H1 (cell line): ENCODE data around the gene PSMD3. TPM values are rescaled to one million over a fixed set of nuclear protein-coding genes. Genes with fewer than 3 reads are reported as not detected.

Experiments
- CTCF ChIA-PET: fragments of 300-600 bp; sonication (Branson Sonifier 250); formaldehyde crosslinking; loops from one replicate; lab custom pipeline; 2021; ENCODE audit not compliant: partially characterized antibody; lab: Charles Lee
- POLR2A ChIA-PET: fragments of 300-600 bp; sonication (Branson Sonifier 250); formaldehyde crosslinking; loops from one replicate; lab custom pipeline; 2021; ENCODE audit warnings: inconsistent platforms; ENCODE audit not compliant: partially characterized antibody; lab: Charles Lee
- DNase-seq, 2 experiments: peaks; one replicate each; pipeline versions ENCODE4 v3.0.0 to v3.0.0-alpha.2; 2010 to 2022; ENCODE audit warnings: low spot score in 2 of 2, low read depth in 1 of 2, mixed read lengths in 1 of 2
- FAIRE-seq: peaks from 2 replicates; lab custom pipeline; 2011; peaks lifted over from hg19 to GRCh38; lab: Jason Lieb, UNC
- H2AFZ ChIP-seq: 2 replicates; pipeline ENCODE4 v1.8.1; 2012; ENCODE audit warnings: low read length, inconsistent platforms
- H2AK5ac ChIP-seq: 2 replicates; pipeline ENCODE4 v1.6.1; 2013; ENCODE audit warnings: low read depth, low read length
- H2BK120ac ChIP-seq: replicated peaks from 2 replicates; pipeline ENCODE3; 2013; ENCODE audit warnings: low read depth, low read length, inconsistent platforms
- H2BK12ac ChIP-seq: 2 replicates; pipeline ENCODE4 v1.6.1; 2013; ENCODE audit warnings: low read depth, low read length
- H2BK15ac ChIP-seq: 2 replicates; pipeline ENCODE4 v1.6.1; 2013; ENCODE audit warnings: low read length
- H2BK20ac ChIP-seq: 2 replicates; pipeline ENCODE4 v1.6.1; 2013; ENCODE audit warnings: low read length
- H2BK5ac ChIP-seq: 2 replicates; pipeline ENCODE4 v1.6.1; 2013; ENCODE audit warnings: low read depth, low read length
- H3K14ac ChIP-seq: 2 replicates; pipeline ENCODE4 v1.6.1; 2013; ENCODE audit warnings: inconsistent platforms; ENCODE audit not compliant: insufficient read length
- H3K18ac ChIP-seq: 2 replicates; pipeline ENCODE4 v1.6.1; 2013; ENCODE audit warnings: low read length; ENCODE audit errors: extremely low read depth
- H3K23ac ChIP-seq: 2 replicates; pipeline ENCODE4 v1.6.1; 2013; ENCODE audit warnings: inconsistent platforms; ENCODE audit not compliant: insufficient read length
- H3K23me2 ChIP-seq: 2 replicates; pipeline ENCODE4 v1.6.1; 2013; ENCODE audit warnings: low read depth, low read length
- H3K27ac ChIP-seq: 2 replicates; pipeline ENCODE4 v1.6.1; 2011; ENCODE audit warnings: low read depth, low read length, inconsistent platforms
- H3K27me3 ChIP-seq, 4 experiments: replicated peaks in 1 of 4; 1 replicate in 1 of 4; 2 replicates in 3 of 4; pipeline versions ENCODE4 v1.6.1 to v1.8.1; 2011 to 2013; ENCODE audit warnings: low read length in 3 of 4, mild to moderate bottlenecking in 3 of 4, inconsistent platforms in 2 of 4, mixed read lengths in 2 of 4, moderate library complexity in 1 of 4; ENCODE audit not compliant: control insufficient read depth in 3 of 4, insufficient read depth in 3 of 4; ENCODE audit errors: extremely low read depth in 1 of 4
- H3K36me3 ChIP-seq, 4 experiments: 2 replicates each; pipeline versions ENCODE4 v1.6.1 to v1.8.1; 2011 to 2013; ENCODE audit warnings: mild to moderate bottlenecking in 4 of 4, low read length in 3 of 4, moderate library complexity in 2 of 4, control low read depth in 1 of 4, inconsistent platforms in 1 of 4; ENCODE audit not compliant: insufficient read depth in 4 of 4, control insufficient read depth in 2 of 4
- H3K4ac ChIP-seq: replicated peaks from 2 replicates; pipeline ENCODE3; 2013; ENCODE audit warnings: low read length, low read depth, mixed read lengths, inconsistent platforms; ENCODE audit not compliant: insufficient read length
- H3K4me1 ChIP-seq, 4 experiments: replicated peaks in 1 of 4; 1 replicate in 1 of 4; 2 replicates in 3 of 4; pipeline versions ENCODE4 v1.6.1 to v1.8.1; 2011 to 2013; ENCODE audit warnings: low read length in 3 of 4, inconsistent platforms in 2 of 4, mixed read lengths in 1 of 4; ENCODE audit not compliant: insufficient read depth in 4 of 4, control insufficient read depth in 3 of 4
- H3K4me2 ChIP-seq, 2 experiments: 2 replicates each; pipeline versions ENCODE4 v1.6.1 to v1.8.1; 2011 to 2013; ENCODE audit warnings: low read depth in 2 of 2, low read length in 2 of 2, control low read depth in 1 of 2, inconsistent platforms in 1 of 2, mild to moderate bottlenecking in 1 of 2; ENCODE audit not compliant: insufficient read depth in 1 of 2
- H3K4me3 ChIP-seq, 4 experiments: fragments of 200-600, 300-600 bp in 1 of 4; sonication (generic), shearing (Covaris generic), sonication (Bioruptor Twin) in 1 of 4; 2 replicates each; pipeline versions ENCODE4 v1.5.1 to v1.8.1; 2011 to 2016; ENCODE audit warnings: low read length in 4 of 4, low read depth in 3 of 4, control low read depth in 2 of 4, inconsistent platforms in 2 of 4, mild to moderate bottlenecking in 2 of 4, mixed read lengths in 1 of 4, moderate library complexity in 1 of 4; ENCODE audit not compliant: insufficient read depth in 2 of 4; ENCODE audit errors: extremely low read depth in 1 of 4
- H3K56ac ChIP-seq: replicated peaks from 2 replicates; pipeline ENCODE3; 2013; ENCODE audit warnings: low read depth, mild to moderate bottlenecking, mixed read lengths, low read length, inconsistent platforms; ENCODE audit not compliant: insufficient read length
- H3K79me1 ChIP-seq: 2 replicates; pipeline ENCODE4 v1.6.1; 2013; ENCODE audit warnings: low read depth, low read length, control low read depth
- H3K79me2 ChIP-seq, 2 experiments: 2 replicates each; pipeline versions ENCODE4 v1.6.1 to v1.8.1; 2012 to 2013; ENCODE audit warnings: low read length in 2 of 2, mild to moderate bottlenecking in 2 of 2, inconsistent platforms in 1 of 2; ENCODE audit not compliant: insufficient read depth in 2 of 2, control insufficient read depth in 1 of 2
- H3K9ac ChIP-seq, 4 experiments: replicated peaks in 1 of 4; 1 replicate in 1 of 4; 2 replicates in 3 of 4; pipeline versions ENCODE4 v1.6.1 to v1.8.1; 2011 to 2013; ENCODE audit warnings: low read depth in 3 of 4, low read length in 3 of 4, control low read depth in 2 of 4, mild to moderate bottlenecking in 2 of 4, moderate library complexity in 2 of 4, inconsistent platforms in 1 of 4; ENCODE audit errors: extremely low read depth in 1 of 4
- H3K9me3 ChIP-seq, 2 experiments: 2 replicates each; pipeline versions ENCODE4 v1.6.1 to v1.8.1; 2012 to 2013; ENCODE audit warnings: mild to moderate bottlenecking in 2 of 2, moderate library complexity in 2 of 2, control low read depth in 1 of 2, inconsistent platforms in 1 of 2, low read depth in 1 of 2, low read length in 1 of 2, mixed read lengths in 1 of 2; ENCODE audit not compliant: insufficient read depth in 2 of 2
- H4K20me1 ChIP-seq, 2 experiments: replicated peaks in 1 of 2; 2 replicates each; pipeline versions ENCODE3 to v1.8.1; 2011 to 2013; ENCODE audit warnings: inconsistent platforms in 2 of 2, low read length in 2 of 2, mild to moderate bottlenecking in 1 of 2; ENCODE audit not compliant: insufficient read depth in 2 of 2, control insufficient read depth in 1 of 2
- H4K5ac ChIP-seq: 2 replicates; pipeline ENCODE4 v1.6.1; 2013; ENCODE audit warnings: low read length, low read depth, mixed read lengths, inconsistent platforms; ENCODE audit not compliant: insufficient read length
- H4K8ac ChIP-seq: 2 replicates; pipeline ENCODE4 v1.8.0; 2013; ENCODE audit warnings: mild to moderate bottlenecking, moderate library complexity, low read length, inconsistent platforms; ENCODE audit not compliant: insufficient read depth; ENCODE audit errors: extremely low read depth
- H4K91ac ChIP-seq: replicated peaks from 2 replicates; pipeline ENCODE3; 2013; ENCODE audit warnings: low read length, mixed read lengths, inconsistent platforms; ENCODE audit not compliant: insufficient read length
- ATF3 ChIP-seq: IDR thresholded peaks from 2 replicates; pipeline ENCODE4 v1.6.1; 2011; ENCODE audit warnings: low read depth, mild to moderate bottlenecking, low read length; ENCODE audit not compliant: insufficient read depth
- BRCA1 ChIP-seq: IDR thresholded peaks from 2 replicates; pipeline ENCODE4 v1.6.1; 2012; ENCODE audit warnings: low read depth, low read length, improper control_type of control experiment
- CBX5 ChIP-seq: fragments of 300-800, 300-1000 bp; sonication (generic); IDR thresholded peaks from 2 replicates; pipeline ENCODE4 v1.7.1; 2016; ENCODE audit warnings: antibody characterized with exemption, low read length, low read depth
- CEBPB ChIP-seq: IDR thresholded peaks from 2 replicates; pipeline ENCODE4 v1.6.1; 2012; ENCODE audit warnings: low read depth, low read length
- GTF2F1 ChIP-seq: IDR thresholded peaks from 2 replicates; pipeline ENCODE4 v1.6.1; 2012; ENCODE audit warnings: low read depth, low read length, improper control_type of control experiment, borderline replicate concordance
- HDAC6 ChIP-seq: IDR thresholded peaks from one replicate; pipeline ENCODE4 v1.7.1; 2012; ENCODE audit warnings: low read depth, mild to moderate bottlenecking, inconsistent platforms, low read length, moderate library complexity
- KDM1A ChIP-seq: fragments of 200-600, 300-600 bp; sonication (generic); IDR thresholded peaks from 2 replicates; pipeline ENCODE4 v1.7.1; 2016; ENCODE audit warnings: mild to moderate bottlenecking, low read length, borderline replicate concordance
- MAFK ChIP-seq: IDR thresholded peaks from 2 replicates; pipeline ENCODE4 v1.6.1; 2012; ENCODE audit warnings: low read depth, mild to moderate bottlenecking, improper control_type of control experiment, low read length
- MAX ChIP-seq: IDR thresholded peaks from 2 replicates; pipeline ENCODE4 v1.6.1; 2012; ENCODE audit warnings: inconsistent platforms
- NANOG ChIP-seq: IDR thresholded peaks from 2 replicates; pipeline ENCODE4 v1.6.1; 2011; ENCODE audit warnings: low read length, low read depth, mild to moderate bottlenecking, inconsistent platforms; ENCODE audit not compliant: insufficient read depth, poor library complexity, severe bottlenecking
- SP2 ChIP-seq: IDR thresholded peaks from 2 replicates; pipeline ENCODE4 v1.6.1; 2012; ENCODE audit warnings: mild to moderate bottlenecking, low read length, inconsistent platforms
- SP4 ChIP-seq: IDR thresholded peaks from 2 replicates; pipeline ENCODE4 v1.6.1; 2012; ENCODE audit warnings: low read length, inconsistent platforms
- WGBS, 2 experiments: shearing (Covaris generic) in 1 of 2; methylation state at CpG; one replicate each; pipeline versions ENCODE4 v1.1.6 to v1.1.7; 2013 to 2015; ENCODE audit warnings: low lambda C conversion rate in 2 of 2, mixed read lengths in 2 of 2, inconsistent platforms in 1 of 2, low coverage in 1 of 2, missing lambda C conversion rate in 1 of 2; ENCODE audit not compliant: insufficient replicate concordance in 2 of 2, insufficient coverage in 1 of 2, insufficient read length in 1 of 2; ENCODE audit errors: extremely low coverage in 1 of 2, missing lambda C conversion rate in 1 of 2; 5-methylcytosine and 5-hydroxymethylcytosine counted together
- polyA plus RNA-seq, 7 experiments: library from polyadenylated mRNA; depleted of rRNA in 3 of 7; stranded (reverse) in 5 of 7; unstranded in 2 of 7; fragments of >200 nt in 5 of 7; fragments of 200-250 nt in 2 of 7; gene quantifications; 1 replicate in 5 of 7; 2 replicates in 1 of 7; 4 replicates in 1 of 7; pipeline versions ENCODE4 v1.2.1 to v1.2.3, GENCODE V29; 2011 to 2013; ENCODE audit warnings: missing spikeins in 2 of 7, mixed read lengths in 2 of 7
- total RNA-seq: library from RNA; stranded (reverse); fragmentation: NEBNext Ultra II Directional; extraction: Animal tissue kit (Norgen Biotek cat#: 25700); gene quantifications from 2 replicates; pipeline ENCODE4 v1.2.1, GENCODE V29; 2021

The PSMD3 gene
- total and polyA plus RNA-seq, 2 of the 8 experiments (the other 6 are each of a cell fraction or from before 2014, with no cell fraction given): 151 to 198 TPM

GRCh38 chr17:40034426-40035161 is 54.0 kb downstream of the PSMD3 start:
- no peak overlapping the region; a peak in 1 of 7 replicates for H3K9ac ChIP-seq
- no peak overlapping the region for H3K27ac ChIP-seq
- peaks cover 0 to 12% (median 4%) of the 10 kb centered on the region in 4 experiments; a peak in 5 of 7 replicates for H3K4me1 ChIP-seq
- no peak overlapping the region; the same call in 1 of the 2 replicates for H4K8ac ChIP-seq
- ChIA-PET POLR2A (interaction anchor here (0.6 to 2.5 kb wide), 17 partner anchors 8 to 275 kb away, joined by 3 to 13 read pairs (median 3); partner anchors contain the start of genes CSF3 and MED24), CTCF (interaction anchor here (0.7 to 29.7 kb wide), 17 partner anchors 9 to 259 kb away, joined by 3 to 876 read pairs (median 6); partner anchors contain the start of genes CASC3, CSF3, MED24 and NR1D1)
- H3K4me3 ChIP-seq: no peak overlapping the region
- H3K27me3 ChIP-seq: no peaks in the 10 kb centered on the region
- H2BK5ac ChIP-seq: no peak overlapping the region
- H4K5ac ChIP-seq: no peak overlapping the region
- no peak overlapping the region for H3K18ac ChIP-seq
- no peak overlapping the region for H2BK12ac ChIP-seq
- H3K36me3 ChIP-seq: peaks cover 9 to 31% (median 14%) of the 10 kb centered on the region in 4 experiments
- H3K79me1 ChIP-seq: no peaks in the 10 kb centered on the region
- H3K23me2 ChIP-seq: no peaks in the 10 kb centered on the region
- no peak for FAIRE-seq
- no peak overlapping the region for H3K4ac ChIP-seq
- H2AFZ ChIP-seq: no peak overlapping the region
- H3K79me2 ChIP-seq: no peaks in the 10 kb centered on the region
- H2BK20ac ChIP-seq: no peak overlapping the region
- H3K4me2 ChIP-seq: no peak overlapping the region
- no peak overlapping the region for H3K56ac ChIP-seq
- H2BK15ac ChIP-seq: no peak overlapping the region
- no peak overlapping the region for H3K23ac ChIP-seq
- 67% methylated on average over 8 of the region's 8 CpGs; no CpG with 5 or more reads in 1 of the 2 experiments for WGBS, 2 experiments
- H2BK120ac ChIP-seq: no peak overlapping the region
- no peak overlapping the region for H4K91ac ChIP-seq
- H3K9me3 ChIP-seq: no peaks in the 10 kb centered on the region
- no peak for DNase-seq
- H3K14ac ChIP-seq: no peak overlapping the region
- peaks cover 0 to 5% of the 10 kb centered on the region in 2 experiments for H4K20me1 ChIP-seq
- H2AK5ac ChIP-seq: no peak overlapping the region
- TF ChIP-seq CEBPB: no peak
- TF ChIP-seq SP4: no peak
- TF ChIP-seq ATF3: no peak
- TF ChIP-seq HDAC6: no peak
- no peak for TF ChIP-seq NANOG
- TF ChIP-seq MAFK: no peak
- no peak for TF ChIP-seq KDM1A
- no peak for TF ChIP-seq CBX5
- TF ChIP-seq GTF2F1: no peak
- TF ChIP-seq MAX: no peak
- TF ChIP-seq BRCA1: no peak
- no peak for TF ChIP-seq SP2
